Endothelial cell of umbilical vein (primary cell): Measurements from ENCODE around the gene OSBPL1A. TPM values are rescaled to one million over a fixed set of nuclear protein-coding genes. Genes with fewer than 3 reads are reported as not detected.

Experiments
- BruUV-seq: library from RNA; stranded (reverse); fragments of 400-500 nt; replicated peaks from 2 replicates; lab custom pipeline; 2021; lab: Mats Ljungman, UMichigan
- CTCF ChIA-PET: fragments of 300-600, 350-600 bp; sonication (Branson Sonifier 250); formaldehyde crosslinking; loops from one replicate; lab custom pipeline; 2021; ENCODE audit warnings: antibody characterized with exemption, inconsistent platforms; lab: Charles Lee
- POLR2A ChIA-PET: fragments of 300-600, 350-600 bp; sonication (Branson Sonifier 250); formaldehyde crosslinking; loops from one replicate; lab custom pipeline; 2021; ENCODE audit warnings: antibody characterized with exemption, inconsistent platforms; lab: Charles Lee
- DNase-seq: peaks from one replicate; pipeline ENCODE4 v3.0.0-alpha.2; 2011; ENCODE audit warnings: low read depth, low spot score
- FAIRE-seq: peaks from 2 replicates; lab custom pipeline; 2011; peaks lifted over from hg19 to GRCh38; lab: Jason Lieb, UNC
- H2AFZ ChIP-seq: 2 replicates; pipeline ENCODE4 v1.6.0; 2012; ENCODE audit warnings: low read depth, low read length, control low read depth, inconsistent platforms
- H3K27ac ChIP-seq: 2 replicates; pipeline ENCODE4 v1.5.1; 2011; ENCODE audit warnings: low read depth, mild to moderate bottlenecking, control low read depth, low read length, moderate library complexity; ENCODE audit not compliant: insufficient read depth
- H3K27me3 ChIP-seq, 2 experiments: 2 replicates each; pipeline versions ENCODE4 v1.6.0 to v1.6.1; 2011; ENCODE audit warnings: low read length in 2 of 2, mixed read lengths in 1 of 2; ENCODE audit not compliant: control insufficient read depth in 2 of 2, insufficient read depth in 2 of 2
- H3K36me3 ChIP-seq, 2 experiments: 2 replicates in 1 of 2; 3 replicates in 1 of 2; pipeline ENCODE4 v1.5.1; 2011; ENCODE audit warnings: low read length in 2 of 2, mild to moderate bottlenecking in 1 of 2, moderate library complexity in 1 of 2; ENCODE audit not compliant: control insufficient read depth in 2 of 2, insufficient read depth in 2 of 2; ENCODE audit errors: extremely low read depth in 1 of 2
- H3K4me1 ChIP-seq: 3 replicates; pipeline ENCODE4 v1.5.1; 2011; ENCODE audit warnings: mild to moderate bottlenecking, low read length; ENCODE audit not compliant: control insufficient read depth, insufficient read depth; ENCODE audit errors: extremely low read depth
- H3K4me2 ChIP-seq: 2 replicates; pipeline ENCODE4 v1.6.1; 2011; ENCODE audit warnings: low read length, control low read depth, mixed read lengths; ENCODE audit not compliant: insufficient read depth
- H3K4me3 ChIP-seq, 3 experiments: fragments of 200-600 bp in 1 of 3; sonication (generic), shearing (Covaris generic) in 1 of 3; replicated peaks in 1 of 3; 2 replicates each; pipeline ENCODE4 v1.5.1; 2011 to 2016; ENCODE audit warnings: control low read depth in 3 of 3, low read length in 3 of 3, mild to moderate bottlenecking in 2 of 3, inconsistent platforms in 1 of 3, low read depth in 1 of 3, moderate library complexity in 1 of 3; ENCODE audit not compliant: insufficient read depth in 1 of 3
- H3K79me2 ChIP-seq: 2 replicates; pipeline ENCODE4 v1.6.0; 2012; ENCODE audit warnings: low read length, inconsistent platforms; ENCODE audit not compliant: control insufficient read depth, insufficient read depth
- H3K9ac ChIP-seq: replicated peaks from 2 replicates; pipeline ENCODE3; 2011; ENCODE audit warnings: low read length, control low read depth; ENCODE audit not compliant: insufficient read depth; ENCODE audit errors: extremely low read depth
- H3K9me1 ChIP-seq: replicated peaks from 3 replicates; pipeline ENCODE4 v1.6.0; 2011; ENCODE audit warnings: mild to moderate bottlenecking, low read length; ENCODE audit not compliant: control insufficient read depth, insufficient read depth; ENCODE audit errors: extremely low read depth
- H3K9me3 ChIP-seq: replicated peaks from 2 replicates; pipeline ENCODE4 v1.5.1; 2012; ENCODE audit warnings: low read length, inconsistent platforms; ENCODE audit not compliant: control insufficient read depth, insufficient read depth
- H4K20me1 ChIP-seq: replicated peaks from 2 replicates; pipeline ENCODE3; 2011; ENCODE audit warnings: mild to moderate bottlenecking, low read length; ENCODE audit not compliant: control insufficient read depth, insufficient read depth; ENCODE audit errors: extremely low read depth
- EZH2 ChIP-seq: IDR thresholded peaks from 2 replicates; pipeline ENCODE4 v1.6.1; 2012; ENCODE audit warnings: borderline replicate concordance, low read depth, mild to moderate bottlenecking, moderate library complexity, low read length, inconsistent platforms; ENCODE audit not compliant: severe bottlenecking
- FOS ChIP-seq: IDR thresholded peaks from 2 replicates; pipeline ENCODE4 v1.6.1; 2011; ENCODE audit warnings: mild to moderate bottlenecking, low read length, moderate library complexity, borderline replicate concordance; ENCODE audit not compliant: insufficient read depth
- GATA2 ChIP-seq: IDR thresholded peaks from 2 replicates; pipeline ENCODE4 v1.7.0; 2011; ENCODE audit warnings: low read depth, mild to moderate bottlenecking, moderate library complexity, mixed read lengths, low read length; ENCODE audit not compliant: insufficient read length, insufficient read depth
- JUN ChIP-seq: IDR thresholded peaks from 2 replicates; pipeline ENCODE4 v1.6.1; 2011; ENCODE audit warnings: borderline replicate concordance, low read depth; ENCODE audit not compliant: insufficient read length, insufficient read depth
- MYC ChIP-seq: IDR thresholded peaks from one replicate; pipeline ENCODE4 v1.6.1; 2011; ENCODE audit warnings: mild to moderate bottlenecking, low read depth, low read length
- POLR2A ChIP-seq: IDR thresholded peaks from 2 replicates; pipeline ENCODE4 v1.6.1; 2012; ENCODE audit warnings: low read depth, mild to moderate bottlenecking, control low read depth, low read length
- POLR2AphosphoS5 ChIP-seq: IDR thresholded peaks from 2 replicates; pipeline ENCODE4 v1.6.1; 2012; ENCODE audit warnings: low read depth, mild to moderate bottlenecking, control low read depth, low read length, moderate library complexity; ENCODE audit not compliant: insufficient read depth
- dilution Hi-C: fragments of 300-500 bp; cut with MboI; formaldehyde crosslinking; loops from one replicate; pipeline ENCODE4 v1.15.0; 2019; ENCODE audit warnings: low sequenced_read_pairs; ENCODE audit not compliant: extremely low pct_ligation_motif_present
- intact Hi-C: fragments of 100-400 bp; cut with micrococcal nuclease; formaldehyde crosslinking; loops from one replicate; pipeline ENCODE4 v1.10.0; 2022
- polyA plus RNA-seq, 4 experiments: library from polyadenylated mRNA; depleted of rRNA in 3 of 4; stranded (reverse) in 3 of 4; unstranded in 1 of 4; fragments of >200 nt; gene quantifications; 2 replicates each; pipeline versions ENCODE4 v1.2.1 to v1.2.3, GENCODE V29; 2011 to 2012; ENCODE audit warnings: missing spikeins in 1 of 4
- total RNA-seq: library from RNA; stranded (reverse); gene quantifications from 2 replicates; pipeline ENCODE4 v1.2.3, GENCODE V29; 2021
- TF ChIP-seq, protein P1 (sequence below), 2 donors: IDR thresholded peaks; 1 replicate in 1 of 2; 2 replicates in 1 of 2; pipeline ENCODE4 v1.5.1; 2011; ENCODE audit warnings: low read length in 2 of 2, mild to moderate bottlenecking in 2 of 2, moderate library complexity in 2 of 2, control low read depth in 1 of 2, inconsistent platforms in 1 of 2, low read depth in 1 of 2; ENCODE audit not compliant: insufficient read depth in 1 of 2; ENCODE audit errors: extremely low read depth in 1 of 2
- TF ChIP-seq, protein P2 (sequence below): IDR thresholded peaks from 2 replicates; pipeline ENCODE4 v1.6.1; 2011; ENCODE audit not compliant: insufficient read depth, insufficient read length

OSBPL1A gene
- total and polyA plus RNA-seq, 2 donors (not counting 3 experiments of a cell fraction or from before 2014, with no cell fraction given), result 6.4 to 16.5 TPM

- intact Hi-C loops, result no loop called here
- dilution Hi-C loops, result no loop called here
- DNase-seq (no peak), FAIRE-seq (no peak)
- TF ChIP-seq POLR2A, result no peak
- no peak for TF ChIP-seq EZH2
- TF ChIP-seq MYC, result no peak
- no peak for TF ChIP-seq GATA2
- no peak for TF ChIP-seq POLR2AphosphoS5
- TF ChIP-seq, protein P1, sequence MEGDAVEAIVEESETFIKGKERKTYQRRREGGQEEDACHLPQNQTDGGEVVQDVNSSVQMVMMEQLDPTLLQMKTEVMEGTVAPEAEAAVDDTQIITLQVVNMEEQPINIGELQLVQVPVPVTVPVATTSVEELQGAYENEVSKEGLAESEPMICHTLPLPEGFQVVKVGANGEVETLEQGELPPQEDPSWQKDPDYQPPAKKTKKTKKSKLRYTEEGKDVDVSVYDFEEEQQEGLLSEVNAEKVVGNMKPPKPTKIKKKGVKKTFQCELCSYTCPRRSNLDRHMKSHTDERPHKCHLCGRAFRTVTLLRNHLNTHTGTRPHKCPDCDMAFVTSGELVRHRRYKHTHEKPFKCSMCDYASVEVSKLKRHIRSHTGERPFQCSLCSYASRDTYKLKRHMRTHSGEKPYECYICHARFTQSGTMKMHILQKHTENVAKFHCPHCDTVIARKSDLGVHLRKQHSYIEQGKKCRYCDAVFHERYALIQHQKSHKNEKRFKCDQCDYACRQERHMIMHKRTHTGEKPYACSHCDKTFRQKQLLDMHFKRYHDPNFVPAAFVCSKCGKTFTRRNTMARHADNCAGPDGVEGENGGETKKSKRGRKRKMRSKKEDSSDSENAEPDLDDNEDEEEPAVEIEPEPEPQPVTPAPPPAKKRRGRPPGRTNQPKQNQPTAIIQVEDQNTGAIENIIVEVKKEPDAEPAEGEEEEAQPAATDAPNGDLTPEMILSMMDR (IDR thresholded peaks at IDR 0.05; ENCODE audit: extremely low read depth in 1 of 2, insufficient read depth in 1 of 2, low read depth in 1 of 2, low read length in 2 of 2), result no peak
- TF ChIP-seq, protein P2, sequence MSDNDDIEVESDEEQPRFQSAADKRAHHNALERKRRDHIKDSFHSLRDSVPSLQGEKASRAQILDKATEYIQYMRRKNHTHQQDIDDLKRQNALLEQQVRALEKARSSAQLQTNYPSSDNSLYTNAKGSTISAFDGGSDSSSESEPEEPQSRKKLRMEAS, result no peak
- no peak for TF ChIP-seq FOS
- no peak for TF ChIP-seq JUN
- H3K9me3 ChIP-seq, result no peaks in the 10 kb centered on the region
- H3K27me3 ChIP-seq, result no peaks in the 10 kb centered on the region
- H4K20me1 ChIP-seq, result no peaks in the 10 kb centered on the region
- no peaks in the 10 kb centered on the region for H3K79me2 ChIP-seq
- no peak overlapping the region for H2AFZ ChIP-seq
- no peak overlapping the region for H3K4me2 ChIP-seq
- H3K4me1 ChIP-seq, result no peaks in the 10 kb centered on the region
- H3K27ac ChIP-seq, result no peak overlapping the region
- ChIA-PET CTCF (no interaction called here), POLR2A (no interaction called here)
- no peaks in the 10 kb centered on the region for H3K9me1 ChIP-seq
- no peak overlapping the region for H3K9ac ChIP-seq
- H3K36me3 ChIP-seq, result no peaks in the 10 kb centered on the region
- no peak overlapping the region for H3K4me3 ChIP-seq
- no TSS peak for BruUV-seq
These were observed 147.9 kb downstream of the OSBPL1A start for GRCh38 chr18:24249716-24250115.
